Esophagus muscularis mucosa (tissue), 4 donors: ENCODE results near the gene TMEM14C. TPM values are rescaled to one million over a fixed set of nuclear protein-coding genes. Genes with fewer than 3 reads are reported as not detected.
A peak's percentile ranks its signal among the peaks of the same experiment; 100 is the strongest.

ENCODE experiments used
- DNase-seq: peaks from one replicate; pipeline ENCODE4 v3.0.0-alpha.2; 2017; ENCODE audit errors: extremely low spot score
- H3K27ac ChIP-seq, 4 donors: fragments of 200-600 bp; sonication (generic); replicated peaks in 1 of 4; 1 replicate in 3 of 4; 2 replicates in 1 of 4; pipeline ENCODE4 v1.5.1; 2016 to 2019; ENCODE audit warnings: mild to moderate bottlenecking in 1 of 4
- H3K27me3 ChIP-seq, 4 donors: fragments of 200-600 bp; sonication (generic); one replicate each; pipeline versions ENCODE4 v1.5.1 to v1.6.0; 2016 to 2019
- H3K36me3 ChIP-seq, 4 donors: fragments of 200-600 bp; sonication (generic); one replicate each; pipeline ENCODE4 v1.5.1; 2016 to 2019
- H3K4me1 ChIP-seq, 4 donors: fragments of 200-600 bp; sonication (generic); one replicate each; pipeline ENCODE4 v1.5.1; 2016 to 2019
- H3K4me3 ChIP-seq, 4 donors: fragments of 200-600 bp; sonication (generic); 1 replicate in 2 of 4; 2 replicates in 2 of 4; pipeline ENCODE4 v1.5.1; 2016 to 2019; ENCODE audit warnings: mild to moderate bottlenecking in 4 of 4, moderate library complexity in 1 of 4
- H3K9me3 ChIP-seq, 4 donors: fragments of 200-600 bp; sonication (generic); 1 replicate in 3 of 4; 2 replicates in 1 of 4; pipeline ENCODE4 v1.5.1; 2016 to 2019
- EP300 ChIP-seq: sonication (generic); formaldehyde crosslinking; IDR thresholded peaks from one replicate; pipeline ENCODE4 v1.6.1; 2017; ENCODE audit warnings: antibody characterized with exemption
- POLR2A ChIP-seq: fragments of 450-650 bp; IDR thresholded peaks from one replicate; pipeline ENCODE4 v1.6.1; 2017; ENCODE audit warnings: antibody characterized with exemption, moderate library complexity, mild to moderate bottlenecking, low read depth
- POLR2AphosphoS5 ChIP-seq, 2 donors: sonication (generic); formaldehyde crosslinking; IDR thresholded peaks; one replicate each; pipeline ENCODE4 v1.6.1; 2017; ENCODE audit warnings: antibody characterized with exemption in 2 of 2
- WGBS: methylation state at CpG from one replicate; pipeline ENCODE4 v1.1.5; 2018; 5-methylcytosine and 5-hydroxymethylcytosine counted together
- intact Hi-C: fragments of 100-400 bp; cut with DNase I; formaldehyde crosslinking; loops from one replicate; pipeline ENCODE4 v1.15.1; 2023
- total RNA-seq, 4 donors: library from RNA; depleted of rRNA; stranded (reverse); fragments of >200 nt; gene quantifications; one replicate each; pipeline versions ENCODE4 v1.1.0 to v1.2.1, GENCODE V29; 2016
- TF ChIP-seq, protein P1 (sequence below), 3 experiments: fragments of 200-600 bp in 2 of 3; fragments of 450-650 bp in 1 of 3; sonication (generic) in 2 of 3; IDR thresholded peaks; one replicate each; pipeline ENCODE4 v1.5.1; 2017 to 2019; ENCODE audit warnings: antibody characterized with exemption in 3 of 3, mild to moderate bottlenecking in 2 of 3, moderate library complexity in 1 of 3

Gene TMEM14C
- total RNA-seq, 4 donors from 2014 or later, result 91.1 to 147 (median 140) TPM

DNA sequence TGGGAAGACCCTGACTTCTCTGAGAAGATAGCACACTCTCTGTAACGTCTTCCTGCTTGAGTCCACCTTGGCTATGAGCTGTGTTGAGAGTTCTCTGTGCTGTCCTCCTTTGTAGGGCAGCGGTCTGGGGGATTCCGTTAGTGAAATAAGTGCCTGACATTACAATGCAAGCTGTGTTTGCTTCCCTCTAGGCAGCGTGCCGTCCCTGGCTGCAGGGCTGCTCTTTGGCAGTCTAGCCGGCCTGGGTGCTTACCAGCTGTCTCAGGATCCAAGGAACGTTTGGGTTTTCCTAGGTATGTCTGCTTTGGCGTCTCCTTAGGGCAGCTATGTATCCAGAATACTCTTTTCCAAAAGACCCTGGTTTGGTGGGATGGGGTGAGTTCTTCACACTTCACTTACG lies 2.8 kb downstream of the TMEM14C start:
- Histone ChIP-seq H3K4me1 (peaks cover 36 to 50% (median 45%) of the 10 kb centered on the region in 4 donors), H3K9me3 (no peaks in the 10 kb centered on the region), H3K4me3 (no peak overlapping the region), H3K27ac (no peak overlapping the region), H3K27me3 (no peaks in the 10 kb centered on the region), H3K36me3 (peaks cover 7 to 62% (median 58%) of the 10 kb centered on the region in 4 donors)
- 79% methylated on average over 9 of the region's 9 CpGs for WGBS
- TF ChIP-seq POLR2AphosphoS5 (IDR thresholded peaks at IDR 0.05), result no peak
- no peak for TF ChIP-seq POLR2A
- TF ChIP-seq, protein P1, sequence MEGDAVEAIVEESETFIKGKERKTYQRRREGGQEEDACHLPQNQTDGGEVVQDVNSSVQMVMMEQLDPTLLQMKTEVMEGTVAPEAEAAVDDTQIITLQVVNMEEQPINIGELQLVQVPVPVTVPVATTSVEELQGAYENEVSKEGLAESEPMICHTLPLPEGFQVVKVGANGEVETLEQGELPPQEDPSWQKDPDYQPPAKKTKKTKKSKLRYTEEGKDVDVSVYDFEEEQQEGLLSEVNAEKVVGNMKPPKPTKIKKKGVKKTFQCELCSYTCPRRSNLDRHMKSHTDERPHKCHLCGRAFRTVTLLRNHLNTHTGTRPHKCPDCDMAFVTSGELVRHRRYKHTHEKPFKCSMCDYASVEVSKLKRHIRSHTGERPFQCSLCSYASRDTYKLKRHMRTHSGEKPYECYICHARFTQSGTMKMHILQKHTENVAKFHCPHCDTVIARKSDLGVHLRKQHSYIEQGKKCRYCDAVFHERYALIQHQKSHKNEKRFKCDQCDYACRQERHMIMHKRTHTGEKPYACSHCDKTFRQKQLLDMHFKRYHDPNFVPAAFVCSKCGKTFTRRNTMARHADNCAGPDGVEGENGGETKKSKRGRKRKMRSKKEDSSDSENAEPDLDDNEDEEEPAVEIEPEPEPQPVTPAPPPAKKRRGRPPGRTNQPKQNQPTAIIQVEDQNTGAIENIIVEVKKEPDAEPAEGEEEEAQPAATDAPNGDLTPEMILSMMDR (IDR thresholded peaks at IDR 0.05), result no peak
- TF ChIP-seq EP300, result no peak
- no peak for DNase-seq
- intact Hi-C loops, result no loop called here

DNA sequence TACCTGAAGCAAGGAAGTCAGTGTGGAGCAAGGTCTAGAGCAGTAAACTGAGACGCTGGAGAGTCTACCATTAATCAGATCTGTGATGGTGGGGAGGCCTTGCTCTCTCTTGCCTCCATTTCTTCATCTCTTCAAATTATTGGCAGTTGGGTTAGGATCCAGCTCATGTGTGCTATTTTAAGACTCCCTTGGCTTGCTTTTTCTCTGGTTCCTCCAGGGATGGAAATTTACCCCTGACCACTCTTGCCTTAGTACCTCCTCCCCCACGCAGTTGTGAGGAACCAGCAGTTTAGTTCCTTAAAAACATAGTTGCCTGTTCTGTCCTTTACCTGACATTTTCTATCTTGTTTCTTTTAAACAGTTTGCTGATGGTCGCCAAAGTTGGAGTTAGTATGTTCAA lies 7.4 kb downstream of the TMEM14C start:
- peaks cover 14 to 18% (median 15%) of the 10 kb centered on the region in 4 donors for H3K4me1 ChIP-seq
- WGBS, result 57% methylated on average over 3 of the region's 3 CpGs
- H3K27ac ChIP-seq, result no peak overlapping the region
- no peak overlapping the region for H3K4me3 ChIP-seq
- H3K36me3 ChIP-seq, result peaks cover 11 to 91% (median 81%) of the 10 kb centered on the region in 4 donors
- no peaks in the 10 kb centered on the region for H3K9me3 ChIP-seq
- intact Hi-C loops, result no loop called here
- TF ChIP-seq, protein P1 (IDR thresholded peaks at IDR 0.05), result no peak
- no peak for TF ChIP-seq POLR2A
- no peaks in the 10 kb centered on the region for H3K27me3 ChIP-seq
- DNase-seq, result peak; percentile 72

DNA sequence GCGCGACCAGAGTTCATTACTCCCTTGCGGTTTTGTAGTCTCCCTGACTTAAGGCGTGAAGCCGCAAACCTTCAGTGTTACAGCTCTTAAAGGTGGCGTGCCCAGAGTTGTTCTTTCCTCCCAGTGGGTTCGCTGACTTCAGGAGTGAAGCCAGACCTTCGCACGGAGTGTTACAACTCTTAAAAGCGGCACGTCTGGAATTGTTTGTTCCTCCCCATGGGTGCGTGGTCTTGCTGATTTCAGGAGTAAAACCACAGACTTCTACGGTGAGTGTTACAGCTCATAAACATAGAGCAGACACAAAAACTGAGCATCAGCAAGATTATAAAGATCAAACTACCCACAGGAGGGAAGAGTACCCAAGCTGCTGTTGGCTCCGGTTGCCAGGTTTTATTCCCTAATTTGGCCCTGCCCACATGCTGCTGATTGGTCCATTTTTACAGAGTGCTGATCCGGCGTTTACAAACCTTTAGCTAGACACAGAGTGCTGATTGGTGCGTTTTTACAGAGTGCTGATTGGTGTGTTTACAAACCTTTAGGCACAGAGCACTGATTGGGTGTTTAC lies 10.4 kb downstream of the TMEM14C start:
- intact Hi-C loops, result no loop called here
- peaks cover 0 to 8% (median 4%) of the 10 kb centered on the region in 4 donors for H3K4me1 ChIP-seq
- DNase-seq, result peak; percentile 50
- WGBS, result 90% methylated on average over 17 of the region's 17 CpGs
- TF ChIP-seq POLR2AphosphoS5 (IDR thresholded peaks at IDR 0.05) (no peak), POLR2A (no peak), EP300 (no peak)
- TF ChIP-seq, protein P1 (IDR thresholded peaks at IDR 0.05), result no peak
- no peaks in the 10 kb centered on the region for H3K27me3 ChIP-seq
- no peak overlapping the region for H3K4me3 ChIP-seq
- H3K36me3 ChIP-seq, result peaks cover 11 to 61% (median 51%) of the 10 kb centered on the region in 4 donors
- no peak overlapping the region for H3K27ac ChIP-seq
- H3K9me3 ChIP-seq, result no peaks in the 10 kb centered on the region

DNA sequence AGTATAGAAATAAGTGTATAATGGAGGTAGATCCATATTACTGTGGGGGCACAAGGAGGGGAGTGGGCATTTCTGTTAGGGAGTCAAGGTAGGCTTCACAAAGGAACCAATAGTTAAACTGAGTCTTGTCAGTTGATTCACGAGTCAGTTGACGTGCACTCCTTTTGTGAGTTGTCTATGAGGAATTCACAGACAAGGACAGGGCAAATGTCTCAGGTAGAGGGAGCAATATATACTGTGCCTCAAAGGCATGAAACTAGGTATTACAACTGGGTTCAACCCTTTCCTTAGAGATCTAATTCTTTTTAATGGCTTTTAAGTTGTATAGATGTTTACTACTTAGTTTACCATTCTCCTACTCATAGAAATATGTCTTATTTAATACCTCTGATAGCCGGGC lies 11.0 kb downstream of the TMEM14C start:
- intact Hi-C loops, result no loop called here
- H3K36me3 ChIP-seq, result peaks cover 11 to 55% (median 46%) of the 10 kb centered on the region in 4 donors
- no peaks in the 10 kb centered on the region for H3K9me3 ChIP-seq
- H3K27me3 ChIP-seq, result no peaks in the 10 kb centered on the region
- TF ChIP-seq POLR2A, result no peak
- TF ChIP-seq POLR2AphosphoS5 (IDR thresholded peaks at IDR 0.05), result no peak
- TF ChIP-seq EP300, result no peak
- TF ChIP-seq, protein P1 (IDR thresholded peaks at IDR 0.05), result no peak
- 92% methylated on average over 3 of the region's 3 CpGs for WGBS
- H3K4me3 ChIP-seq, result no peak overlapping the region
- no peak overlapping the region for H3K27ac ChIP-seq
- peaks cover 0 to 8% (median 4%) of the 10 kb centered on the region in 4 donors for H3K4me1 ChIP-seq
- peak; percentile 3 for DNase-seq

DNA sequence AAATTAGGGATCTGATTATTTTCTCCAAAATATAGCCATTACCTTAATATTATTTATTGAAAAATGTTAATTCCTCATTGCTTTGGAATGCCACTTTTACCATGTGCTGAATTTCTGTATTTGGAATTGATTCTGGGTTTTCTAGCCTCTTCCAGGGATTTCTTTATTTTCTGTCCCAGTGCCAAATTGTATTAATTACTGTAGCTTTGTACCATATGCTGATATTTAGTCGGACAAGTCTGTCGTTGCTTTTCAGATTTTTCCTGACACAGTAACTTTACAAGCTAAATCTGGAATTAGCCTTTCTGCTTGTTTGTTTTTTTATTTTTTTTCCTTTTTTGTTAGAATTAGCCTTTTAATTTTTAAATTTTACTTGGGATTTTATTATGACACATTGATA lies 13.9 kb downstream of the TMEM14C start:
- WGBS, result 87% methylated on average over 2 of the region's 2 CpGs
- Histone ChIP-seq H3K27me3 (no peaks in the 10 kb centered on the region), H3K9me3 (no peaks in the 10 kb centered on the region), H3K4me3 (no peak overlapping the region), H3K27ac (no peak overlapping the region), H3K4me1 (peaks cover 0 to 7% (median 0%) of the 10 kb centered on the region in 4 donors), H3K36me3 (peaks cover 4 to 35% (median 21%) of the 10 kb centered on the region in 4 donors)
- intact Hi-C loops, result no loop called here
- no peak for TF ChIP-seq POLR2A
- DNase-seq, result no peak
